GM19455 (cell line): ENCODE measurements around the gene PPP1R18.
"Not testable (repeated sequence)": the region's sequence is repeated elsewhere in the genome, so short reads cannot be mapped to it uniquely, and the experiment has no call there.

ENCODE experiments used
- ATAC-seq: cut with Tn5 transposase; IDR thresholded peaks from one replicate; pipeline ENCODE4 v1.9.1; 2021; ENCODE audit not compliant: unreplicated experiment

PPP1R18 gene

DNA sequence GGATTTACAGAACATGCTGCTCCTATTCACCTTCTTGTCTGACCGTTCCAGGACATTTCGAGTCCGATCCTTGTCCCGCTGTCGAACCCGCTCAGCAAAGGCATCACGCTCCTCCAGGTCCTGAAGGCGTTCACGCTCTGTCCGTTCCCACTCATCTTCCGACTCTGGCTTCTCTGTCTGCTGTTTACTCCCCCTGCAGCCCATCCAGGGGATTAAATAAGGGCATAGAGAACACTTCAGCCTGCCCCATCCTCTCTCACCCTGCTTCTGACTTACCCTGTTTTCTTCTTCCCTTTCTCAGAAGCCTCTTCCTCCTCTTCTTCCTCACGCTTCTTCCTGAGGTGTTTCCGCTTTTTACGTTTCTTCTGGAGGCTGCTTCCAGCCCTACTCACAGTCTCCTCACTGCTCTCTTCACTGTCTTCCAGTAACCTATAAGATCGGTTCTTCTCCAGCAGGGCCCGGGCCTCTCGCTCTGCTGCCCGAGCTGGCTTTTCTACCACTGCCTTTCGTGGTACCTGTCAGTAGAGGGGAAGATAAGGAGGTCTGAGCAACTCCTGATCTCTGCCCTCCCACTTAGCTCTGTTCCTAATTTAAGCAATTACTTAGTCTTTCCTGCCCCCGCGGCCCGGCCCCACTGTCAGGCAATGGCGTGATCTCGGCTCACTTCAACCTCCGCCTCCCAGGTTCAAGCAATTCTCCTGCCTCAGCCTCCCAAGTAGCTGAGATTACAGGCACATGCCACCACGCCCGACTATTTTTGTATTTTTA, 15.5 kb downstream of the PPP1R18 start:
- ATAC-seq, result no peak

DNA sequence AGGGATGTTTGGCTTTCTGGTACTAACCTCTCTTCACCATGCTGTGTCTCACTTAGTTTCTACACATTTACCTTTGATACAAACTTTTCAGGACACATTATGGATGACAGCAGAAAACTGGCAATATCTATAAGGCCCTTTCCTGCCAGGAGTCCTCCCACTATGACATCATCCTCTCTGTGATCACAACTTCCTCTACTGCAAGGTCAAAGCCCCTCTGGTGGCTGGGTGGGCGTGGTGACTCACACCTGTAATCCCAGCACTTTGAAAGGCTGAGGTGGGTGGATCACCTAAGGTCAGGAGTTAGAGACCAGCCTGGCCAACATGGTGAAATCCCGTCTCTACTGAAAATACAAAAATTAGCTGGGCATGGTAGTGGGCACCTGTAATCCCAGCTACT, 20.1 kb downstream of the PPP1R18 start:
- not testable (repeated sequence) for ATAC-seq

- ATAC-seq, result no peak
Measured at GRCh38 chr6:30664994-30665767, 21.3 kb downstream of the PPP1R18 start.

- ATAC-seq, result not testable (repeated sequence)
Measured at GRCh38 chr6:30657922-30658321, 28.5 kb downstream of the PPP1R18 start.

GRCh38 chr6:30657454-30657853, 29.0 kb downstream of the PPP1R18 start:
- ATAC-seq, result no peak

- ATAC-seq, result no peak
Measured at GRCh38 chr6:30656513-30656912, 29.9 kb downstream of the PPP1R18 start.

- no peak for ATAC-seq
Measured at GRCh38 chr6:30655743-30656094, 30.7 kb downstream of the PPP1R18 start.

- ATAC-seq, result no peak
Measured at GRCh38 chr6:30654798-30655742, 31.4 kb downstream of the PPP1R18 start.

DNA sequence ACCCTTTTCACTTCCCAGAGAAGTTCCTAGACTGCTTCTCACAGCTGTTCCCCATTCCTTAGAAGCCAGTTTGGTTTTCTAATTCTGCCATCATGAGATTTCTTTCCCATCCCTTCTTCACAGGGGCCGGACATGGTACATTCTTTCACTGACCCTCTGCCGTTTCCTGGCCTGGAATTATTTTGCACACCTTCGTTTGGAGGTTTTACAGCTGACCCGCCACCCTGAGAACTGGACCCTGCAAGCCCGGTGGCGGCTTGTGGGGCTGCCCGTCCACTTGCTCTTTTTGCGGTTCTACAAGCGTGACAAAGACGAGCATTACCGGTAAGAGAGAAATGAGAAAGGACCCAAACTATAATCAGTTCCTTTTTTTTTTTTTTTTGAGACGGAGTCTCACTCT, 35.3 kb downstream of the PPP1R18 start:
- ATAC-seq, result no peak

- ATAC-seq, result peak; percentile 72
Measured at GRCh38 chr6:30647242-30648116, 39.0 kb downstream of the PPP1R18 start.

DNA sequence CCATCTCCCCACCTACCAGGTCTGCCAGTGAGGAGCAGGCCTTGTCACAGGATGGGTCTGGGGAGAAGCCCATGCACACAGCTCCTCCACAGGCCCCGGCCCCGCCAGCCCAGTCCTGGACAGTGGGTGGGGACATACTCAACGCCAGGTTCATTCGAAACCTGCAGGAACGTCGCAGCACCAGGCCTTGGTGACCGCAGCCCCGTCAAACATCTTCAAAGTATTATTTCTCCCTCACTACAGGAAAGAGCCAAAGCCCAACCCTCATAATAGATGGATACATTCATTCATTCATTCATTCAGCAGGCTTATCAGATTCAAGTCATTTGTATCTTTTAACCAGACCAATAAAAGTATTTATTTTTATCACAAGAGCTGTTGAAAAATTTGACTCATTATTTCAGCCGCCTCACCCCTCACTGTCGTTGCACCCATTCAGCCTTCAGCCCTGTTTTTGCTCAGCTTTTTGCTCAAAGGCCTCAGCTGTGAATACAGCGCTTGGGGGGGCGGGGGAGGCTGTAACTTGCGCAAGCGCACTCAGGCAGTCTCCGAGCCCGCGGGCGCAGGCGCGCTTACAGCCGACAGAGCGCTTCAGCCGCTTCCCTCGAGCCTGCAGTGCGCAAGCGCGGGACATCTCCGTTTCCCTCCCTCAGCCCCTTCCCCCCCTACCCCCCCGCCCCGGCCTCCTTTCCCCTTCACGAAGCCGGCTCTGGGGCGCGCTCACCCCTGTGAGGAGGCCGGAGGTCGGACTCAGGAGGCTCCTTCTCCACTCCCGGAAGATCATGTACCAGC, 39.8 kb downstream of the PPP1R18 start, which contains the start of gene C6orf136:
C6orf136 (plus strand) TSS at position 684 of the 792 bp plus-strand sequence; CDS start at position 783, 99 bp downstream.
- peak; percentile 53 for ATAC-seq

- ATAC-seq, result no peak
Measured at GRCh38 chr6:30645989-30646388, 40.5 kb downstream of the PPP1R18 start.

- no peak for ATAC-seq
Measured at GRCh38 chr6:30644769-30645168, 41.7 kb downstream of the PPP1R18 start.

- no peak for ATAC-seq
Measured at GRCh38 chr6:30643656-30644055, 42.8 kb downstream of the PPP1R18 start.

DNA sequence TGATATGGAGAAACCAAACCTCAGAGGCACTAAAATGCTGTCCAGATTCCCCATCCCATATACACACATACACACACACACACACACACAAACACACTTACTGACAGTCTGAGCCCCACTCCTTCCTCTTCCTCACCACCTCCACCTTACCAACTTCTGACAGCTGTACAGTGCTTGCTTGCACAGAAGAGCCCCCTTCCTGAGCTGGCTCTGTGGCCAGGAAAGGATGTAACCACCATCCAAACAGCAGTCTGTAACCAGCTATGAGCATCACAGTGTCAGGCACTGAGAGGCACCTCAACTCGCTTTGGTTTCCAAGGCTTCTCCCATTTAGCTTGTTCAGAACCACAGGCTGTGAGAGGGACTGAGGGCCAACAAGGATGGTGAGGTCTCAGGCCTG, 45.4 kb downstream of the PPP1R18 start:
- no peak for ATAC-seq

DNA sequence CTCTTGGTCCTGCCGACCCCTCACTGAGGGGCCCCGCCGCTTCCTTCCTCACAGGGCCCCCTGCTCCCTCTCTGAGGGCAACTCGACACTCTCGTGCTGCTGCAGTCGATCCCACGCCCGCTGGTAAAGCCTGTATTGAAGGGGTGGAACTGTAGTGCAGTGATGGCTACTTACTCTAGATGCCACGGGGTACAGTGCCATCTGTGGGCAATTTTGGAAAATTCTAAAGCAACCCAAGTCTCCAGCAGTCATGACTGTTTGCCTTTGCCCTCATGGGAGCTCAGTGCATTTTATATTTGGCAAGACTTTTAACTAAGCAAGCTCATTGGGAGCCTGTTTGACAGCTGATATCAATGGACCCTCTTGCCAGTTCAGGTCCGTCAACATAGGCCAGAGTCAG, 46.0 kb downstream of the PPP1R18 start:
- ATAC-seq, result no peak

GRCh38 chr6:30635834-30636233, 50.6 kb downstream of the PPP1R18 start:
- ATAC-seq, result no peak

GRCh38 chr6:30626484-30627366, 59.7 kb downstream of the PPP1R18 start, which contains the start of gene ATAT1:
Gene ATAT1, plus strand, starts transcription at chr6:30626874.
- ATAC-seq, result peak; percentile 86
